Panc1 (cell line): ENCODE results near the gene TRPM6. TPM values are rescaled to one million over a fixed set of nuclear protein-coding genes. Genes with fewer than 3 reads are reported as not detected.

Experiments used
- ATAC-seq: fragments of 200-7000 bp; cut with Tn5 transposase; 2 replicates; pipeline ENCODE4 v1.9.1; 2020; ENCODE audit warnings: mild to moderate bottlenecking, moderate library complexity
- BruUV-seq: library from RNA; stranded (reverse); fragments of 400-500 nt; replicated peaks from 2 replicates; lab custom pipeline; 2021; lab: Mats Ljungman, UMichigan
- CTCF ChIA-PET: fragments of 300-600 bp; sonication (Branson Sonifier 250); formaldehyde crosslinking; loops from one replicate; lab custom pipeline; 2022; ENCODE audit warnings: antibody characterized with exemption; lab: Charles Lee
- POLR2A ChIA-PET: fragments of 300-600 bp; sonication (Branson Sonifier 250); formaldehyde crosslinking; loops from one replicate; lab custom pipeline; 2022; ENCODE audit warnings: antibody characterized with exemption; lab: Charles Lee
- DNase-seq: peaks from one replicate; pipeline ENCODE4 v3.0.0-alpha.2; 2010; ENCODE audit warnings: low read depth, low spot score
- H3K27ac ChIP-seq: 2 replicates; pipeline ENCODE4 v1.5.1; 2011; ENCODE audit warnings: mild to moderate bottlenecking, low read length, inconsistent platforms
- H3K27me3 ChIP-seq: fragments of 200-500 bp; sonication (Bioruptor generic); 2 replicates; pipeline ENCODE4 v1.6.0; 2014; ENCODE audit warnings: low read length, inconsistent platforms; ENCODE audit not compliant: control insufficient read depth, insufficient read depth
- H3K36me3 ChIP-seq: fragments of 200-500 bp; sonication (Bioruptor generic); 2 replicates; pipeline ENCODE4 v1.5.1; 2014; ENCODE audit warnings: inconsistent platforms, mild to moderate bottlenecking, low read length, moderate library complexity; ENCODE audit not compliant: control insufficient read depth, insufficient read depth
- H3K4me1 ChIP-seq: 2 replicates; pipeline ENCODE4 v1.5.1; 2011; ENCODE audit warnings: inconsistent platforms, mild to moderate bottlenecking, low read length, moderate library complexity; ENCODE audit not compliant: control insufficient read depth, insufficient read depth
- H3K4me3 ChIP-seq, 2 experiments: 2 replicates each; pipeline ENCODE4 v1.5.1; 2011 to 2012; ENCODE audit warnings: low read depth in 2 of 2, low read length in 2 of 2, mild to moderate bottlenecking in 2 of 2, inconsistent platforms in 1 of 2, moderate library complexity in 1 of 2
- H3K9me3 ChIP-seq: fragments of 200-500 bp; sonication (Bioruptor generic); 2 replicates; pipeline ENCODE4 v1.5.1; 2014; ENCODE audit warnings: low read depth, mild to moderate bottlenecking, inconsistent platforms, low read length, moderate library complexity; ENCODE audit not compliant: control insufficient read depth, insufficient read depth
- CTCF ChIP-seq: fragments of 450-650 bp; IDR thresholded peaks from 2 replicates; pipeline ENCODE4 v1.5.1; 2017; ENCODE audit warnings: mild to moderate bottlenecking
- POLR2AphosphoS5 ChIP-seq: IDR thresholded peaks from 2 replicates; pipeline ENCODE4 v1.6.1; 2012; ENCODE audit warnings: mild to moderate bottlenecking, low read depth, low read length, moderate library complexity
- REST ChIP-seq, 2 experiments: IDR thresholded peaks; 2 replicates each; pipeline ENCODE4 v1.6.1; 2011 to 2012; ENCODE audit warnings: low read depth in 2 of 2, control low read depth in 1 of 2, low read length in 1 of 2, mild to moderate bottlenecking in 1 of 2, moderate library complexity in 1 of 2; ENCODE audit not compliant: insufficient read depth in 1 of 2
- SIN3A ChIP-seq: IDR thresholded peaks from 2 replicates; pipeline ENCODE4 v1.6.1; 2012; ENCODE audit warnings: low read depth, mild to moderate bottlenecking, low read length, moderate library complexity, borderline replicate concordance; ENCODE audit not compliant: insufficient read depth
- TCF7L2 ChIP-seq: IDR thresholded peaks from 2 replicates; pipeline ENCODE4 v1.6.1; 2011; ENCODE audit warnings: mild to moderate bottlenecking, low read depth, low read length, inconsistent platforms
- in situ Hi-C: cut with HindIII; loops from 2 replicates; pipeline ENCODE4 v1.10.0; 2016; ENCODE audit warnings: low sequenced_read_pairs, low pct_unique_long_range_greater_than_20kb
- intact Hi-C: fragments of 100-400 bp; cut with micrococcal nuclease; formaldehyde crosslinking; loops from one replicate; pipeline ENCODE4 v1.10.0; 2022; ENCODE audit not compliant: unreplicated experiment
- total RNA-seq: library from RNA; stranded (reverse); gene quantifications from one replicate; pipeline ENCODE4 v1.2.1, GENCODE V29; 2021; ENCODE audit not compliant: unreplicated experiment

The TRPM6 gene
- total RNA-seq, 1 experiment from 2014 or later = 0.05 TPM

DNA sequence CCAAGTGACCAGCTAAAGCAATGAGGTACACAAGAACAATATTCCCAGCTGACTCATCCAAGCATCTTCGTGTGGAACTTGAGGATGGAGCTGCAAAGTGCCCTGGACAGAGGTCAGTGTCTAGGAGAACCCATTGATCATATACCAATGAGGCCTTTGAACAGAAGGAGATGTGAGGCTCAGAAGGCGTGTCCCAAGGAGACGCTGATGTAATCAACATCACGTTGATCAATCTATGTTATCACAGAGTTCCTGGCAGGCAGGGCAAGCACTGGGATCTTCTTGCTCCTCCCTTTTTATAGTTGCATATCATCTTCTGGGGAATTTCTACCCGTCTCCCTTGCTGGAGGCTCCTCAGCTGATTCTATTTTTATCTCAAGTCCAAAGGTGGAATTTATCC is 163.4 kb downstream of the TRPM6 start:
- H3K9me3 ChIP-seq = no peaks in the 10 kb centered on the region
- in situ Hi-C loops = no loop called here
- no peak for TF ChIP-seq POLR2AphosphoS5
- no peak for TF ChIP-seq TCF7L2
- no peak for TF ChIP-seq REST (IDR thresholded peaks at IDR 0.05; ENCODE audit: insufficient read depth in 1 of 2, low read depth in 2 of 2, low read length in 1 of 2)
- TF ChIP-seq SIN3A = no peak
- TF ChIP-seq CTCF = no peak
- DNase-seq = no peak
- H3K4me3 ChIP-seq = no peak overlapping the region
- intact Hi-C loops = no loop called here
- ATAC-seq = no peak
- no peaks in the 10 kb centered on the region for H3K27me3 ChIP-seq
- CTCF ChIA-PET = no interaction called here
- H3K36me3 ChIP-seq = no peaks in the 10 kb centered on the region
- H3K4me1 ChIP-seq = no peaks in the 10 kb centered on the region
- no peak overlapping the region for H3K27ac ChIP-seq
- POLR2A ChIA-PET = no interaction called here
- BruUV-seq = no TSS peak

DNA sequence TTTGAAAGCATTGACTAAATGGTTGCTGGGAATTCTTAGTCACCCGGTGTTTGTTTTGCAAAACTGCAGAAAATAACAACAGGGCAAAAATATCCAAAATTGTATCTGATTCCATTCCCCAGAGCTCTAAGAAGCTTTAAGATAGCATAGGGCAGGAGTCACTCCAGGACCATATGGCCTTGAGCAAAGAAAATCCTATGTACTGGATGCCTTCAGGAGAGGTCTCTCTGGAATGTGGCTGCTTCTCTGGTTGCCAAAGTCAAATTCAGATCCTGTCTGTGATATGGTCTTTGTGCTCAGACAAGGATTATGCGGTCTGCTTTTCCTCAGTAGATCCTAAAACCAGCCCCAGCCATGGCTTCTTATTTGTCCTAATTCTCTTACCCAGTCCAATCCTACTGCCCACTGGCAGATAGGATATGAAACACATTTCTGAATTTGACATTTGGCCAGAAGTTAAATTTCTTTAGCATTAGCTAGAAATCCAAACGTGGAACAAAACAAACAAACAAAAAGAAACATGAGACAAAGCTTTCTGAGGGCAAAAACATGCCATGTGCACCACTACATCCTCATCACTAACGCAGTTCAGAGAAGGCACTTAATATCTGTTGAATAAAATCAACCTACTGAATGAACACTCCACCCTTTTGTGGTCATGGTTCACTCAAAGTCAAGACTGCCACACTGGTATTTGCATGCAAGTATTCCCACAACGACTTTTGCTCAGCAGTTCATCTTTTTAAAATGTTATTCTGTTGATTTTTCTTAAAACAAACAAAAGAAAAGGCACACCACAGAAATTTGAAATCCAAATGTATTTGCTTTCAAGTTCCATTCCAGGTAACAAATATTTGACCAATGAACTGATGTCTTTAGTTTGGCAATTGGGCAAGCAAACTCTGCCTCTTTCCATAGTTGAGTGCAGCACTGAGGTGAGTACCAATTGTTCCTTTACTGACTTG is 165.7 kb downstream of the TRPM6 start:
- Histone ChIP-seq H3K9me3 (no peaks in the 10 kb centered on the region), H3K27ac (no peak overlapping the region), H3K36me3 (no peaks in the 10 kb centered on the region), H3K4me1 (no peaks in the 10 kb centered on the region), H3K27me3 (no peaks in the 10 kb centered on the region), H3K4me3 (no peak overlapping the region)
- BruUV-seq = no TSS peak
- ATAC-seq (no peak), DNase-seq (no peak)
- TF ChIP-seq REST (IDR thresholded peaks at IDR 0.05; ENCODE audit: insufficient read depth in 1 of 2, low read depth in 2 of 2, low read length in 1 of 2) (no peak), SIN3A (no peak), TCF7L2 (no peak), CTCF (no peak), POLR2AphosphoS5 (no peak)
- in situ Hi-C loops (no loop called here), intact Hi-C loops (no loop called here)
- CTCF ChIA-PET = no interaction called here
- POLR2A ChIA-PET = no interaction called here
